Measurements from ENCODE around the gene PPM1A. TPM values are rescaled to one million over a fixed set of nuclear protein-coding genes. Genes with fewer than 3 reads are reported as not detected.
A peak's percentile ranks its signal among the peaks of the same experiment; 100 is the strongest.

Gene PPM1A
- total and polyA plus RNA-seq, 9 of the 15 experiments (the other 6 are each of a cell fraction or from before 2014, with no cell fraction given) = 5.5 to 23.9 (median 15.2) TPM

DNA sequence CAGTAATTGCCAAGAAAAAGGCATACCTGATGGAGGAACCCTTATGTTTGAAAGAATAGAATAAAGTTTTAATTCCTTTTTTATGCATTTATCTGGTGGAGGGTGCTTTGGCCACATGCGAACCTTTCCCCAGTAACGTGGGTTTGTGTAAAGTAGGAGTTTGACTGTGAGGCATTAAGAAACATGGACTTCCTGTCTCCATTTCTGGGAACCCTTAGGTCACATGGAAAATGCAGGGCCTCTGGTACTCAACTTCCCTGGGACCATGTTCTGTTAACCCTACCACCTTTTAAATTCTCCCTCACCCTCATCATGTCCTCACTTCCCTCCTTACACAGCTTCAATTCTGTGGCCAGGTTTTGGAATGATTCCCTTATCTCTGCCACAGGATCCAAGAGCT lies 80.3 kb downstream of the PPM1A start (continued):
- no peak for TF ChIP-seq SRSF1 (IDR thresholded peaks at IDR 0.05; ENCODE audit: low read depth, low read length)

DNA sequence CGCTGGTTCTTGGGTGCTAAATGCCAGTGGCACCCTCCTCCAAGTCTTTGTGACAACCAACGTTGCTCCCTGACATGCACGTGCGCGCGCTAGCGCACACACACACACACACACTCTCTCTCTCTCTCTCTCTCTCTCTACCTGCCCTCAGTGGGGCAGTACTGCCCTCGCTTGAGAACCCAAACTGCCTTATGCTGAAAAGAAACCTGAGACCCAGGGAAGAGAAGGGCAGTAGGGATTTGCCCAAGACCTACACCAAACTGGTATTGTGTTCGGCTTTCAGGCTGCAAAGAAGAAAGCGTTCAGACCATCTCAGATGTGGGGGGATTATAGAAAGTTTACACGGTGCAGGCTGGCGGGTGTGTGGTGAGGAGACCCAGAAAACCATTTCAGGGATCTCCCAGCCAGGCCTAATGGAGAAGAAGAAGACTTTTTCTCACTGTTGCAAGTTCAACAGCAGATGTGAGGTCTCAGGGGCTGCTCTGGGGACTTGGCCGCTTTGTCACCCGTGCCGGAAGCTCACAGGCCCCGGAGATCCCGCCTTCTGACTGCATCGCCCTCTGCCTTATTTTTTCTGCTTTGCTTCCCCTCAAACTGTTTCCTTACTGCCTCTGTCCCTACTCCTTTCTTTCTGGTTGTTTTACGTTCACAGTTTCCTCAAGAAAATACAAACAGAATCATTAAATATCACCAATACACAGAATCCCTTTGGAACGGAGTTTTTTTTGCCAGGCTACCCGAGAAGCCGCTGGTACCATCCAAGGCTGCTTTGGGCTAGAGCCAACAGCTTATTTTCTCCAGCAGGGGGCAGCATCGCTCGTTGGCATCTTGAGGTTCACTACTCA lies 82.4 kb downstream of the PPM1A start:
- FAIRE-seq (peak; percentile 85), ATAC-seq (peak; percentile 91), DNase-seq (ENCODE audit: extremely low read depth in 1 of 4, low spot score in 3 of 4) (peak; percentile 54 to 79 (median 54))
- H2AFZ ChIP-seq (ENCODE audit: low read depth, low read length) = peak overlapping the region; percentile 96
- intact Hi-C loops (cut with micrococcal nuclease) = loop anchor here (5.0 to 10.0 kb wide), 6 partner anchors 64 to 923 kb away; partner anchors contain the start of gene C14orf39
- no peaks in the 10 kb centered on the region for H4K20me1 ChIP-seq (replicated peaks; ENCODE audit: control insufficient read depth, insufficient read depth, low read length)
- in situ Hi-C loops (cut with MboI) = loop anchor here (10.0 kb wide), 1 partner anchor 127 kb away; no protein-coding TSS in a partner anchor
- H3K27ac ChIP-seq (ENCODE audit: extremely low read depth, low read depth, low read length) = peak overlapping the region; percentile 37; the same call in 2 of the 3 replicates
- no peaks in the 10 kb centered on the region for H3K27me3 ChIP-seq (ENCODE audit: control insufficient read depth in 2 of 2, insufficient read depth in 2 of 2, low read length in 2 of 2)
- 2% methylated on average over 22 of the region's 24 CpGs for WGBS (ENCODE audit: insufficient coverage, low coverage, missing lambda C conversion rate)
- no peaks in the 10 kb centered on the region for H3K9me1 ChIP-seq (ENCODE audit: control insufficient read depth, insufficient read depth, low read length)
- peak overlapping the region; percentile 21 for H3K4me3 ChIP-seq
- no TSS peak for BruUV-seq (replicated peaks)
- no peaks in the 10 kb centered on the region for H3K79me2 ChIP-seq (ENCODE audit: control insufficient read depth, insufficient read depth, low read length)
- no peaks in the 10 kb centered on the region for H3K9me3 ChIP-seq (replicated peaks; ENCODE audit: control insufficient read depth, insufficient read depth, low read depth, low read length)
- H3K36me3 ChIP-seq (ENCODE audit: control insufficient read depth, insufficient read depth, low read length) = no peaks in the 10 kb centered on the region
- H3K9ac ChIP-seq (ENCODE audit: insufficient read depth in 1 of 2, low read depth in 2 of 2, low read length in 2 of 2) = peak overlapping the region; percentile 52 to 83
- peak overlapping the region; percentile 82 for H3K4me2 ChIP-seq (ENCODE audit: insufficient read depth, low read length)
- ChIA-PET CTCF (ENCODE audit: low intra/inter-chr PET ratio) (interaction anchor here (1.3 kb wide), 1 partner anchor 157 kb away, joined by 3 read pairs; no protein-coding TSS in a partner anchor), POLR2A (interaction anchor here (0.9 kb wide), 1 partner anchor 12 kb away, joined by 3 read pairs; no protein-coding TSS in a partner anchor)
- H3K4me1 ChIP-seq (replicated peaks in 1 of 2; ENCODE audit: control insufficient read depth in 2 of 2, insufficient read depth in 2 of 2, low read length in 2 of 2) = peaks cover 2 to 6% of the 10 kb centered on the region in 2 experiments; a peak in 3 of 5 replicates
- TF ChIP-seq CXXC5 (CRISPR knock-in tag; IDR thresholded peaks at IDR 0.05) (peak; percentile 61), DNMT1 (IDR thresholded peaks at IDR 0.05) (no peak), POLR2G (IDR thresholded peaks at IDR 0.05; ENCODE audit: low read depth, low read length) (no peak), SMARCE1 (IDR thresholded peaks at IDR 0.05) (no peak), NUFIP1 (IDR thresholded peaks at IDR 0.05; ENCODE audit: partially characterized antibody) (no peak), ATF7 (IDR thresholded peaks at IDR 0.05) (no peak), L3MBTL2 (IDR thresholded peaks at IDR 0.05) (peak; percentile 70), MGA (IDR thresholded peaks at IDR 0.05) (peak; percentile 89)

Measured in K562 (cell line).